NCI-H2029 treated with DMSO at 0.1 percent for 48 hours (cell line): ENCODE measurements around the gene WFIKKN2.
A peak's percentile ranks its signal among the peaks of the same experiment; 100 is the strongest.
"Not testable (repeated sequence)": the region's sequence is repeated elsewhere in the genome, so short reads cannot be mapped to it uniquely, and the experiment has no call there.

Experiments used
- DNase-seq: peaks from one replicate; lab custom pipeline; 2025; lab: John Stamatoyannopoulos, UW

Gene WFIKKN2

GRCh38 chr17:50853781-50854180 is 18.4 kb downstream of the WFIKKN2 start:
- DNase-seq = no peak

- no peak for DNase-seq
These were observed 20.4 kb downstream of the WFIKKN2 start for GRCh38 chr17:50855708-50856330.

- no peak for DNase-seq
These were observed 21.0 kb downstream of the WFIKKN2 start for GRCh38 chr17:50856431-50856830.

GRCh38 chr17:50858486-50859225 is 23.3 kb downstream of the WFIKKN2 start:
- DNase-seq = no peak

- not testable (repeated sequence) for DNase-seq
These were observed 24.3 kb downstream of the WFIKKN2 start for GRCh38 chr17:50859727-50860126.

GRCh38 chr17:50861334-50861676 is 25.9 kb downstream of the WFIKKN2 start:
- no peak for DNase-seq

- DNase-seq = no peak
These were observed 26.6 kb downstream of the WFIKKN2 start for GRCh38 chr17:50861822-50862528.

GRCh38 chr17:50863221-50863843 is 27.9 kb downstream of the WFIKKN2 start:
- no peak for DNase-seq

- no peak for DNase-seq
These were observed 28.5 kb downstream of the WFIKKN2 start for GRCh38 chr17:50863931-50864330.

GRCh38 chr17:50864747-50865059 is 29.3 kb downstream of the WFIKKN2 start:
- no peak for DNase-seq

GRCh38 chr17:50865060-50865867 is 29.9 kb downstream of the WFIKKN2 start:
- DNase-seq = no peak

- DNase-seq = no peak
These were observed 30.5 kb downstream of the WFIKKN2 start for GRCh38 chr17:50865868-50866260.

GRCh38 chr17:50866261-50866949 is 31.0 kb downstream of the WFIKKN2 start, which contains the start of gene TOB1:
Gene TOB1, minus strand, starts transcription at chr17:50866354. Its CDS starts 2,337 bp downstream, at chr17:50864017.
- DNase-seq = peak; percentile 95

GRCh38 chr17:50866950-50867362 is 31.6 kb downstream of the WFIKKN2 start:
- no peak for DNase-seq

GRCh38 chr17:50867363-50868139 is 32.2 kb downstream of the WFIKKN2 start:
- DNase-seq = peak; percentile 79

GRCh38 chr17:50868140-50868438 is 32.7 kb downstream of the WFIKKN2 start:
- DNase-seq = no peak

GRCh38 chr17:50868602-50869001 is 33.2 kb downstream of the WFIKKN2 start:
- DNase-seq = no peak

- DNase-seq = no peak
These were observed 36.0 kb downstream of the WFIKKN2 start for GRCh38 chr17:50871364-50871763.

- no peak for DNase-seq
These were observed 36.5 kb downstream of the WFIKKN2 start for GRCh38 chr17:50871898-50872297.

GRCh38 chr17:50872710-50873424 is 37.5 kb downstream of the WFIKKN2 start:
- no peak for DNase-seq
